Lower leg skin (tissue), 3 donors: ENCODE results near the gene SPIN3.

Experiments
- CTCF ChIP-seq, 3 donors: fragments of 450-650 bp; IDR thresholded peaks; one replicate each; pipeline ENCODE4 v1.5.1; 2016; ENCODE audit warnings: antibody characterized with exemption in 3 of 3, mild to moderate bottlenecking in 3 of 3, moderate library complexity in 2 of 3
- POLR2A ChIP-seq, 2 donors: fragments of 450-650 bp; IDR thresholded peaks; one replicate each; pipeline ENCODE4 v1.6.1; 2016 to 2017; ENCODE audit warnings: antibody characterized with exemption in 2 of 2, mild to moderate bottlenecking in 1 of 2, moderate library complexity in 1 of 2

DNA sequence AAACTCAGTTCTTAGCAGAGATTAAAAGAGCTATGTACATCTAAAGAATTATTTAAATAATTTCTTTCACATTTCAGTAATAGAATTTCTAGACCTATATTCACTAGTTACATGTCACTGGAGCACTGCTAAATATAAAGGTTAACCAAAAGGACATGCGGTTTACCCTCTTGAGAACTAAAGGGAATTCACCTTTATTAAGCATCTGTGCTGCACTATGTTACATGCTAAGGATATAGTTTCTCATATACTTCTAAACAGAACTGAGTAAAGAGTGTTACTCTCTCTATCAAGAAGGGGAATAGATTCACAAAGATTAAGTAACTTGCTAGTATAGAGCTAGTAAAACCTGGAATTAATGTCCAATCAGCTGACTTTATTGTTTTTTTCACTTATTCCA, 7.6 kb downstream of the SPIN3 start:
- TF ChIP-seq CTCF (IDR thresholded peaks at IDR 0.05) (no peak), POLR2A (IDR thresholded peaks at IDR 0.05) (no peak)
